Neural crest cell (in vitro differentiated cells): ENCODE data around the gene TMEM80. TPM values are rescaled to one million over a fixed set of nuclear protein-coding genes. Genes with fewer than 3 reads are reported as not detected.

Experiments used
- DNase-seq: peaks from one replicate; pipeline ENCODE4 v3.0.0; 2021; ENCODE audit warnings: low read depth, mixed read lengths, low spot score
- H3K27ac Mint-ChIP-seq: one replicate; pipeline ENCODE4 v1.8.0; 2021; ENCODE audit warnings: mild to moderate bottlenecking, mixed read lengths; ENCODE audit not compliant: unreplicated experiment
- H3K27me3 Mint-ChIP-seq: 2 replicates; pipeline ENCODE4 v1.8.0; 2021; ENCODE audit warnings: low read depth, mild to moderate bottlenecking, mixed read lengths
- H3K36me3 Mint-ChIP-seq: 2 replicates; pipeline ENCODE4 v1.8.0; 2021; ENCODE audit warnings: low read depth, mild to moderate bottlenecking, mixed read lengths
- H3K4me1 Mint-ChIP-seq: 2 replicates; pipeline ENCODE4 v1.8.0; 2021; ENCODE audit warnings: mixed read lengths
- H3K4me3 Mint-ChIP-seq: one replicate; pipeline ENCODE4 v1.8.0; 2021; ENCODE audit warnings: mild to moderate bottlenecking, mixed read lengths
- H3K9me3 Mint-ChIP-seq: 2 replicates; pipeline ENCODE4 v1.8.0; 2021; ENCODE audit warnings: mixed read lengths
- CTCF ChIP-seq: fragments of 200-600 bp; sonication (generic); conservative IDR thresholded peaks from 2 replicates; pipeline ENCODE4 v1.5.0; 2021; ENCODE audit warnings: antibody characterized with exemption, mild to moderate bottlenecking
- total RNA-seq: library from RNA; stranded (reverse); gene quantifications from 2 replicates; pipeline ENCODE4 v1.2.1, GENCODE V29; 2021

Gene TMEM80
- total RNA-seq, 1 donor from 2014 or later: 26.8 TPM

- no peak for DNase-seq
- Mint-ChIP-seq H3K27me3 (peaks cover 37% of the 10 kb centered on the region), H3K4me3 (peak overlapping the region; percentile 56), H3K27ac (no peak overlapping the region), H3K36me3 (no peaks in the 10 kb centered on the region), H3K9me3 (no peaks in the 10 kb centered on the region), H3K4me1 (peaks cover 12% of the 10 kb centered on the region)
- TF ChIP-seq CTCF: peak; percentile 49
These were observed 11.6 kb downstream of the TMEM80 start for GRCh38 chr11:706957-707816.

DNA sequence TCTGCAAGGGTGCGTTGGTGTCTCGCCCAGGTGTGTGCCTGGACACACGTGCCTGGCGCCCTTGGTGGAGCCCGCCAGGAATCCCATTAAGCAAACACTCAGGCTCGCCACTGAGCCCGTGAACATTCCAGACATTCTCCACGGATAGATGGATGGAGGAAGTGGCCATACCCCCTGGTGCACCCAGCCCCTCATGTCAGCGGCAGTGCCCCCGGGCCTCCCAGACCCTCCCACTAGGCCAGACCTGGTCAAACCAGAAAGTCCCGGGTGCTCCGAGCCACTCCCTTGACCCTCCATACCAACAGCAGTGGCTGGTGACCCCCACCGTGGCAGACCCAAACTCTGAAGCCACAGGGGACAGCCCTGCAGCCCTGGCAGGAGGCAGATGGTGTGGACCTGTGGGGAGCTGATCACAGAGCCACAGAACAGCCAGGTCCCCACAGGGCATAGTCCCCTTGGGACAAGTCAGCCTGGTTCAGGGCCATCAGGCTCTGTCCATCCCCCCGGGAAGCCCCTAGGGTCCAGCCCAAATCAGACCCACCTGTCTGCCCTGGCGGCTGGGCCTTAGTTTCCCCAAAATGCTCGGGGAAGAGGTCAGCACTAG lies 12.3 kb downstream of the TMEM80 start:
- H3K4me3 Mint-ChIP-seq: peak overlapping the region; percentile 34
- DNase-seq: no peak
- peaks cover 37% of the 10 kb centered on the region for H3K27me3 Mint-ChIP-seq

DNA sequence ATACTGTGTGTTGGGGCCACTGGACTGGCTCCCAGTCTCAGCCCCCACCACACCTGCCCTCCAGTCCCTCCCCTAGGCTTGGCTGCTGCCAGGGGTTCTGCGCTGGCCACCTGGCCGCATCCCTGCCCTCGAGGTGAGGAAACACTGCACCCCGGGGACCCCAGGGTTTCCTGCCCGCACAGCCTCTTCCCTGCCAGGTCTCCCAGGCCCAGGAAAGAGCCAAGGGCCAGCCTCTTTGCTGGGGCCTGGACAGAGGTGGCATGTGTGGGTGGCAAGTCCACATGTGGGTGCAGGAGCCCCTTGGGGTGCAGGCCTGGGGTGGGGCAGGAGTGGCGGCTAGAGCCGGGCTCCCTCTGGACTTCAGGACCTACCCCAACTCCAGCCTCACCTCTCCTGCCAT lies 12.9 kb downstream of the TMEM80 start:
- Mint-ChIP-seq H3K4me1 (peaks cover 12% of the 10 kb centered on the region), H3K27me3 (peaks cover 37% of the 10 kb centered on the region), H3K27ac (no peak overlapping the region), H3K4me3 (no peak overlapping the region), H3K9me3 (no peaks in the 10 kb centered on the region), H3K36me3 (no peaks in the 10 kb centered on the region)
- no peak for TF ChIP-seq CTCF
- DNase-seq: no peak

More for the DNA sequence above, 12.3 kb downstream of the TMEM80 start:
- no peak overlapping the region for H3K27ac Mint-ChIP-seq
- no peaks in the 10 kb centered on the region for H3K9me3 Mint-ChIP-seq
- no peaks in the 10 kb centered on the region for H3K36me3 Mint-ChIP-seq
- no peak for TF ChIP-seq CTCF
- peaks cover 12% of the 10 kb centered on the region for H3K4me1 Mint-ChIP-seq

DNA sequence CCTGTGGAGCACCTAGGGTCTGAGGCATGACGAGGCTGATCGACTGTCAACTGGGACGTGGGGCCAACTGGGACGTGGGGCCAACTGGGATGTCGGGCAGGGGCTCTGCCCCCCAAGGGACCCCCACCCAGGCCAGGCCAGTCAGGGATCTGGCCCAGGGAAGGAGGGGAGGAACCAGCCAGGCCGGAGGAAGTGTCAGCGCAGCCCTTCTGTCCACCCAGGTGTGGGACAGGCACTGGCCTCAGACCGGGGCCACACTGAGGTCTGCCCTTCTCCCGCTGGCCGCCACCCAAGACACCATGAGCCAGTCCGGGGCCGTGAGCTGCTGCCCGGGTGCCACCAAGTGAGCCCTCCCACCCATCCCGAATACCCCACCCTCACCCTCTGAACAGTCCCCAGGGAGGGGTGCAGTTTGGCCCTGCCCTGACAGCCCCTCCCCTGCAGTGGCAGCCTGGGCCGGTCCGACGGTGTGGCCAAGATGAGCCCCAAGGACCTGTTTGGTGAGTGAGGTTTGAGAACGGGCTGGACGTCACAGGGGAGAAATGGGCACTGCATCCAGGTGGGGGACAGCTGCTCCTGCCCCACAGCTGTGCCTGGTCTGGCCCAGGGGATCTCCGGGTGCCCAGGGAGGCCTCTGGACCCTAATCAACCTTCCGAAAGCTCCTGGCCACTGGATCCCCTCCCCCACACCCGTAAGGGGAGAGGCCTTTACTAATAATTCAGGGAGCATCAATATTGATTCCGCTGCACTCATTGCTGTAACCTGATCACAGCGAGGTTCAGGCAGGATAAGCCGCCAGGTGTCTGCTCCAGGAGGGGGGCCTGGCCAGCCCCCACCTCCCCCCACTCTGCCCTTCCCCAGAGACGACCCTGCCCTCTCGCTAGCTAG lies 13.7 kb downstream of the TMEM80 start:
- Mint-ChIP-seq H3K27ac (no peak overlapping the region), H3K4me1 (peaks cover 12% of the 10 kb centered on the region), H3K4me3 (no peak overlapping the region), H3K36me3 (no peaks in the 10 kb centered on the region), H3K9me3 (no peaks in the 10 kb centered on the region), H3K27me3 (peaks cover 37% of the 10 kb centered on the region)
- no peak for DNase-seq
- TF ChIP-seq CTCF: no peak

GRCh38 chr11:714436-714835 lies 18.8 kb downstream of the TMEM80 start:
- Mint-ChIP-seq H3K4me1 (peaks cover 12% of the 10 kb centered on the region), H3K4me3 (no peak overlapping the region), H3K27ac (no peak overlapping the region), H3K27me3 (peaks cover 39% of the 10 kb centered on the region), H3K36me3 (peaks cover 3% of the 10 kb centered on the region), H3K9me3 (peaks cover 5% of the 10 kb centered on the region)
- TF ChIP-seq CTCF: no peak
- no peak for DNase-seq
